Measurements from ENCODE around the gene ADCYAP1R1.

Gene ADCYAP1R1

DNA sequence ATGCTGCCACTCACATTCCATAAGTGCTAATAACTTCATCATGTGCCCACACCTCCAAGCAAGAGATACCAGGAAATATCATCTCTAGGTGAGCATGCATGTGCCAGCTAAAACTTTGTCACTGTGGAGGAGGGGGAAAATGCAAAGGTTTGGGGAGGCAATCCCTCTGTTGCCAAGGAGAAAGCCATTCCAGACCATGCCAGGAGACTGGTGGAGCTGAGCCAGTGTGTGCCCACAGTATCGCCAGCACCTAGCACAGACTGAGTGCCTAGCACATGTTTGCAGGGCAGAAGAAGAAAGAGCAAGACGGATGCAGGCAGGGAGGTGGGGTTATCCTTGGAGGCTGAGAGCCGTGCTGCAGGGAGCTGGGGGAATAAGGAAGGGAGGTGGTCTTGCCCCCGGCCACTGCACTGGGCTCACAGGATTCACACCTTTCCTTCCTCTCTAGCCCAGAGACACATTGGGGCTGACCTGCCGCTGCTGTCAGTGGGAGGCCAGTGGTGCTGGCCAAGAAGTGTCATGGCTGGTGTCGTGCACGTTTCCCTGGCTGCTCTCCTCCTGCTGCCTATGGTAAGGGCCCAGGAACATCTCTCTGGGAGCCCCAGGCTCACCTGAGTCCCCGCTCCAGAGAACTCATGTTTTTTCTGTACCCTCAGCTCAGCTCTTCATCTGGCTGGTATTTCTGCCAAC, 10.8 kb downstream of the ADCYAP1R1 start:
- TF ChIP-seq, protein P1, sequence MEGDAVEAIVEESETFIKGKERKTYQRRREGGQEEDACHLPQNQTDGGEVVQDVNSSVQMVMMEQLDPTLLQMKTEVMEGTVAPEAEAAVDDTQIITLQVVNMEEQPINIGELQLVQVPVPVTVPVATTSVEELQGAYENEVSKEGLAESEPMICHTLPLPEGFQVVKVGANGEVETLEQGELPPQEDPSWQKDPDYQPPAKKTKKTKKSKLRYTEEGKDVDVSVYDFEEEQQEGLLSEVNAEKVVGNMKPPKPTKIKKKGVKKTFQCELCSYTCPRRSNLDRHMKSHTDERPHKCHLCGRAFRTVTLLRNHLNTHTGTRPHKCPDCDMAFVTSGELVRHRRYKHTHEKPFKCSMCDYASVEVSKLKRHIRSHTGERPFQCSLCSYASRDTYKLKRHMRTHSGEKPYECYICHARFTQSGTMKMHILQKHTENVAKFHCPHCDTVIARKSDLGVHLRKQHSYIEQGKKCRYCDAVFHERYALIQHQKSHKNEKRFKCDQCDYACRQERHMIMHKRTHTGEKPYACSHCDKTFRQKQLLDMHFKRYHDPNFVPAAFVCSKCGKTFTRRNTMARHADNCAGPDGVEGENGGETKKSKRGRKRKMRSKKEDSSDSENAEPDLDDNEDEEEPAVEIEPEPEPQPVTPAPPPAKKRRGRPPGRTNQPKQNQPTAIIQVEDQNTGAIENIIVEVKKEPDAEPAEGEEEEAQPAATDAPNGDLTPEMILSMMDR (IDR thresholded peaks at IDR 0.05): no peak

DNA sequence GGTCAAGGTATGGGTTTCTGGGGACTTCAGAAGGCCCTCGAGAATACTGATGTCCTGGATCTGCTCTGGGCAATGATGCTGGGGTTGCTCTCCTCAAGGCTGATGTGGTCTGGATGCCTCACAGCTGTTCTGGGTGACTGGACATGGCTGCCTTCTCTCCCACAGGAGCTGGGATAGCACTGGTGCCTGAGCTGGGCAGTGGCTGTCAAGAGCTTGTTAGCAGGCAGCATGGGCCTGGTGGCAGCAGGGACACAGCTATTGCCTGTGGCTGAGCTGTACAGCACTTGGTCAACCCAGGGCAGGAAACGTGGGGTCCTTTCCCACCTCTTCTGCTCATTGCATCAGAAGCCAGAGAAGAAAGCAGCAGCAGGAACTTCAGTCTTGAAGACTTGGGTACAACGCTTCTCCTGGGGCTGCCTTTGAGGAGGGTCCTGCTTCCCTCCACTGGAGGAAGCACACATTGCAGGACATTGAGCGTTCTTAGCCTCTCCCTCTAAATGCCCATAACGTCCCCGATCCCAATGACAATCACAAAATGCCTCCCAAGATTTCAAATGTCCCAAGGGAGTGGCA, 13.0 kb downstream of the ADCYAP1R1 start:
- TF ChIP-seq, protein P1 (IDR thresholded peaks at IDR 0.05): no peak

DNA sequence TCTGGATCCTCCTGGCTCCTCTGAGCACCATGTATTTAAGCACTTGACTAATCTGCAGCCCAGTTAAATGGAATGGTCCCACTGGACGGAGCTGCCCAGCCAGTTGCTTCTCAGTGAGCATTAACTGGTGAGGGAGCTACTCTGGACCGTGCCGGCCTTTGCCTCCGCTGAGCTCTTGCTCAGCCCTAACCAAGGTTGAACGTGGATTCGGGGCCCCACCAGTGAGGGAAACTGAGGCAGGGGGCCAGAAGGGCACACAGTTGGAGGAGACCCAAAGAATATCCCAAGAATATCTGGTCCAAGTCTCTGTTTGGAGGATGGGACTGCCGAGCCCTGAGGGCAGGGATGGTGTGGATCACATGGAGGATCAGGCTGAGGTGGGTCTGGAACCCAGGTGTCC, 13.7 kb downstream of the ADCYAP1R1 start:
- TF ChIP-seq, protein P1 (IDR thresholded peaks at IDR 0.05): no peak

DNA sequence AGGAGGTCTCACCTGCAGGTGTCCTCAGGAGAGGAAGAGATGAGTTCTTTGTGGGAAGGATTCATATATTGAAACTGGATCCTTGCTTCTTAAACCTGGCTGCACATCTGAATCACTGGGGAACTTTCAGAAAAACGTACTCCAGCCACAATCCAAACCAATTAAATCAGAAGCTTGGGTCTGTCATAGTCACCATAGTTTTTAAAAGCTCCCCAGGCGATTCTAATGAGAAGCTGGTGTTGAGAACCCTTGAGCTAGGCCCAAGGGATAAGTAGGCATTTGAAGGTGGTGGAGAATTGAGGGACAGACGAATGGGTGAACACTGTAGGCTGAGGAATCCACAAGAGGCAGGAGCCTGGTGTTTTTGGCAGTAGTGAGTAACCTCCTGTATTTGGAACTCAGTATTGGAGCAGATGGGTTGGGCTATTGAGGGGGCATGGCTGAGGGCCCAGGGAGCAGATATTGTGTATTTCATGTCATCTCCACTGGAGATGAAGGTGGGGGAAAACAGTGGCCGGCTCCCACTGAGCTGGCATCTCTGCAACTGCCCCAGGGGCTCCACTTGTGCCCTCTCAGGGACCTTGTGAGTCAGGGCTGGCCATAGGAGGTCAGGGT, 14.5 kb downstream of the ADCYAP1R1 start:
- TF ChIP-seq, protein P1 (IDR thresholded peaks at IDR 0.05): no peak

DNA sequence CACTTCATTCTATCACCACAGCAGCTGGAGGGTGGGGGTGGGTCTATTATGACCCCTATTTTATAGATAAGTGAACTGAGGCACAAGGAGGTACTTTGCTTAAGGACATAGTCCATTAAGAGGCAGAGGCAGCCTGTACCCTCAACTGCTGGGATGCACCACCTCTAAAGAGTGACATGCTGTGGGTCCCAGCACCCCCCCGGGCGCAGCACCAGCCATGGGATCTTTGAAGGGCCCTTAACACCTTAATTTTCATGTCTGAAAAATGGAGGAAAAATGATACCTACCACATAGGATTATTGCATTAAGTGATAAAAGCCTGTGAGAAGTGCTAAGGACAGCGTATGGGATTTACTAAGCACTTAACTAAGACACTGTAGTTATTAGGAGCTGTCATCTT, 15.4 kb downstream of the ADCYAP1R1 start:
- TF ChIP-seq, protein P1 (IDR thresholded peaks at IDR 0.05): no peak

DNA sequence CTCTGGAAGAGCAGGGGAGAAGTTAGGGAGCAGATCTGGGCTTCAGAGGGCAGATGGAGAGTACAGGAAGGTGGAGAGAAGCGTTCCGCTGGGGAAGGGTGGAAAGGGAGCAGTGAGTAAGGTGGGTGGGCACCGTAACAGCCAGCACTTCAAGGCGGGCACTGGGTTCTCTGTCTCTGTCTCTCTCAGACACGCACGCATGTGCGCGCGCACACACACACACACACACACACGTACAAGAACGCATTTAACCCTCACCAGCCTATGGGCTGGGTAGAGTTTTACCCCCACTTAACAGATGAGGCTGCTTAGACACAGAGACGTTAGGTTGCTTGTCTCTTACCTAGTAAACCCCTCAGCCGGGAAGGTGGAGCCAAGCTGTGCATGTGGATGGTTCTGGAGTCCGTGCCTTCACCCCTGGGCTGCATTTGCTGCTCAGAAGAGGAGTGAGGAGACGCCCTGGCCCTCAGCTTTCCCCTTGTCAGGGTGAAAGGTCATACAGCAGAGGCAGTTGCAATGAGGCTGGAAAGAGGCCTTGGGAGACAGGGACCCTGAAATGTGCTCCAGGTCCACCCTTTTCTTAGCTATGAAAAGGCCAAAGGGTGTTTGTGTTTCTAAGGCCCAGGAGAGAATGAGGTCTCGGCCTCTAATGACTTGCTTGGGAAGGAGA, 16.0 kb downstream of the ADCYAP1R1 start:
- TF ChIP-seq, protein P1 (IDR thresholded peaks at IDR 0.05): no peak

DNA sequence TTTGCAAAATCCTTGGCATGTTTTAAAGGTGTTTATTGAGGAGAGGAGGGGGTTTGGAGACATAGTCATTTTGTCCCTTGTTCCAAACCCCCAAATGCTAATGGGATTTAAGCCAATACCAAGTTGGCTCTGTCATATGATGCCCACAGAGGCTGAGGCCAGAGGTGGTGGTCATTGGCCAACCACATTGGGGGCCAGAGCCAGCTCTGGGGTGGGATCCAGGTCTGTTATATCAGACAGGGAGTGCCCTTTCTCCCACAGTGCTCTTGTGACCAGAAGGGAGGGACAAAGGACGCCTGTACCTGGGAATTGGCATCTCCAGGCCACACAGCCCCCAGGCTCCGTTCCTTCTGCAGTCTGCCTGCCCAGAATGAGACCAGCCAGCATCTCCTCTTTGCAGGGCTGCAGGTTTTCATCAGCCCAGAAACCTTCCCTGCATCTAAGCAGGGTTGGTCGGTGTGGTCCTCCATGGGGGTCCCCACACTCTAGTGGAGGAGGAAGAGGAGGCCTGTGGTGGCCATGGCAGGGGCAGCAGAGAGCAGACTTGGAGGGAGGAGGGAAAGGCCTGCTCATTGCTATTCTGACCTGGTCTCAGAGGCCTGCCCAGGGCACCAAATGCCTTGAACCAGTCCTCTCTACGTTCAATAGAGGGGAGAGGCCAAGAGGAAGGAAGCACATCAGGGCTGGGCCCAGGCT, 17.9 kb downstream of the ADCYAP1R1 start:
- TF ChIP-seq, protein P1 (IDR thresholded peaks at IDR 0.05): no peak
